SH-SY5Y (cell line): ENCODE results near the gene KANSL2.

ENCODE experiments used
- GATA2 ChIP-seq: IDR thresholded peaks from 2 replicates; pipeline ENCODE4 v1.6.1; 2011; ENCODE audit warnings: mild to moderate bottlenecking, low read depth, low read length
- GATA3 ChIP-seq: IDR thresholded peaks from 2 replicates; pipeline ENCODE4 v1.6.1; 2011; ENCODE audit warnings: low read depth, mild to moderate bottlenecking, low read length, moderate library complexity

GRCh38 chr12:48671231-48671856 is 10.7 kb downstream of the KANSL2 start:
- TF ChIP-seq GATA3 (no peak), GATA2 (no peak)
